Type B pancreatic cell (in vitro differentiated cells): Measurements from ENCODE around the gene DDX1. TPM values are rescaled to one million over a fixed set of nuclear protein-coding genes. Genes with fewer than 3 reads are reported as not detected.
A peak's percentile ranks its signal among the peaks of the same experiment; 100 is the strongest.

Experiments used
- DNase-seq: peaks from one replicate; pipeline ENCODE4 v3.0.0; 2021; ENCODE audit warnings: mixed read lengths; ENCODE audit not compliant: unreplicated experiment; ENCODE audit errors: extremely low spot score
- H3K27ac Mint-ChIP-seq: 2 replicates; pipeline ENCODE4 v1.8.0; 2021; ENCODE audit warnings: mild to moderate bottlenecking, mixed read lengths
- H3K27me3 Mint-ChIP-seq: 2 replicates; pipeline ENCODE4 v1.8.0; 2021; ENCODE audit warnings: mixed read lengths
- H3K36me3 Mint-ChIP-seq: 2 replicates; pipeline ENCODE4 v1.8.0; 2021; ENCODE audit warnings: mixed read lengths
- H3K4me1 Mint-ChIP-seq: one replicate; pipeline ENCODE4 v1.8.0; 2021; ENCODE audit warnings: mixed read lengths; ENCODE audit not compliant: unreplicated experiment
- H3K4me3 Mint-ChIP-seq: 2 replicates; pipeline ENCODE4 v1.8.0; 2021; ENCODE audit warnings: mild to moderate bottlenecking, mixed read lengths
- H3K9me3 Mint-ChIP-seq: 2 replicates; pipeline ENCODE4 v1.8.0; 2021; ENCODE audit warnings: mixed read lengths
- total RNA-seq: library from RNA; stranded (reverse); gene quantifications from 2 replicates; pipeline ENCODE4 v1.2.1, GENCODE V29; 2021; ENCODE audit warnings: low replicate concordance
- TF ChIP-seq, protein P1 (sequence below): fragments of 200-600 bp; sonication (generic); conservative IDR thresholded peaks from 2 replicates; pipeline ENCODE4 v1.5.0; 2021; ENCODE audit warnings: antibody characterized with exemption, mild to moderate bottlenecking

Gene DDX1
- total RNA-seq, 1 donor from 2014 or later: 111 TPM

DNA sequence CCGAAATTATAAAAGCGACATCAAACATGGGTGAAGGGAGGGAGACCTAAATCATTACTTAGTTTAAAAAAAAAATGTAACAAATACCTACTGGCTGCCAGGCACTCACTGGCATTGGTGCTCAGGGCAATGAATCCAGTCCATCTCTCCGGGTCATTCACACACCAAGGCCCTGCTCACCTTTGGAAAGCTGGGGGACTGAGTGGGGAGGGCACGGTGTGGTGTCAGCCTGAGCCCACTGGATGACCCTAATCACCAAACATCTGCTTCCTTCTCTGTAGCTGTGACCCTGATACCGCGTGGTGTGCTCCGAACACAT lies 336 bp upstream of the DDX1 start:
- TF ChIP-seq, protein P1, sequence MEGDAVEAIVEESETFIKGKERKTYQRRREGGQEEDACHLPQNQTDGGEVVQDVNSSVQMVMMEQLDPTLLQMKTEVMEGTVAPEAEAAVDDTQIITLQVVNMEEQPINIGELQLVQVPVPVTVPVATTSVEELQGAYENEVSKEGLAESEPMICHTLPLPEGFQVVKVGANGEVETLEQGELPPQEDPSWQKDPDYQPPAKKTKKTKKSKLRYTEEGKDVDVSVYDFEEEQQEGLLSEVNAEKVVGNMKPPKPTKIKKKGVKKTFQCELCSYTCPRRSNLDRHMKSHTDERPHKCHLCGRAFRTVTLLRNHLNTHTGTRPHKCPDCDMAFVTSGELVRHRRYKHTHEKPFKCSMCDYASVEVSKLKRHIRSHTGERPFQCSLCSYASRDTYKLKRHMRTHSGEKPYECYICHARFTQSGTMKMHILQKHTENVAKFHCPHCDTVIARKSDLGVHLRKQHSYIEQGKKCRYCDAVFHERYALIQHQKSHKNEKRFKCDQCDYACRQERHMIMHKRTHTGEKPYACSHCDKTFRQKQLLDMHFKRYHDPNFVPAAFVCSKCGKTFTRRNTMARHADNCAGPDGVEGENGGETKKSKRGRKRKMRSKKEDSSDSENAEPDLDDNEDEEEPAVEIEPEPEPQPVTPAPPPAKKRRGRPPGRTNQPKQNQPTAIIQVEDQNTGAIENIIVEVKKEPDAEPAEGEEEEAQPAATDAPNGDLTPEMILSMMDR: no peak
- Mint-ChIP-seq H3K4me3 (peak overlapping the region; percentile 94), H3K4me1 (peaks cover 21% of the 10 kb centered on the region), H3K27ac (peak overlapping the region; percentile 91), H3K36me3 (peaks cover 16% of the 10 kb centered on the region), H3K9me3 (no peaks in the 10 kb centered on the region), H3K27me3 (no peaks in the 10 kb centered on the region)
- DNase-seq: no peak

DNA sequence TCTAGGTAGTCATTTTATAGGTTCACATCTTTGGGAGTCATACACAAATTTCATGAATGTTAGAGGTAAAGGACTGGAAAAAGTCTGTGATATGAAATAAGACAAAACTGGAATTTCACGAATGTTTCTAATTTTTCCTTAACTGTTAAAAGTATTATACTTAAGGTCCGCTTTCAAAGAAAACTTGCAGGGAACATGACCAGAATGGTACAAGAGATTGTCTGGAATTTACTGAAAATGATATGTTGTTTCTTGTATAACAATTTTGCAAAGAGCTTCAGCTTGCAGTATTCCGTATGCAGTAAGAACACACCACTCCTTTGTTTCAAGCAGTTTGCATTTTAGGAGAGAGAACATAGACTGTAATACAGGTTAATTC lies 1.6 kb downstream of the DDX1 start:
- Mint-ChIP-seq H3K27me3 (no peaks in the 10 kb centered on the region), H3K27ac (peak overlapping the region; percentile 63), H3K4me3 (peak overlapping the region; percentile 94), H3K36me3 (peaks cover 27% of the 10 kb centered on the region), H3K9me3 (no peaks in the 10 kb centered on the region), H3K4me1 (peaks cover 21% of the 10 kb centered on the region)
- no peak for DNase-seq
- TF ChIP-seq, protein P1: no peak

DNA sequence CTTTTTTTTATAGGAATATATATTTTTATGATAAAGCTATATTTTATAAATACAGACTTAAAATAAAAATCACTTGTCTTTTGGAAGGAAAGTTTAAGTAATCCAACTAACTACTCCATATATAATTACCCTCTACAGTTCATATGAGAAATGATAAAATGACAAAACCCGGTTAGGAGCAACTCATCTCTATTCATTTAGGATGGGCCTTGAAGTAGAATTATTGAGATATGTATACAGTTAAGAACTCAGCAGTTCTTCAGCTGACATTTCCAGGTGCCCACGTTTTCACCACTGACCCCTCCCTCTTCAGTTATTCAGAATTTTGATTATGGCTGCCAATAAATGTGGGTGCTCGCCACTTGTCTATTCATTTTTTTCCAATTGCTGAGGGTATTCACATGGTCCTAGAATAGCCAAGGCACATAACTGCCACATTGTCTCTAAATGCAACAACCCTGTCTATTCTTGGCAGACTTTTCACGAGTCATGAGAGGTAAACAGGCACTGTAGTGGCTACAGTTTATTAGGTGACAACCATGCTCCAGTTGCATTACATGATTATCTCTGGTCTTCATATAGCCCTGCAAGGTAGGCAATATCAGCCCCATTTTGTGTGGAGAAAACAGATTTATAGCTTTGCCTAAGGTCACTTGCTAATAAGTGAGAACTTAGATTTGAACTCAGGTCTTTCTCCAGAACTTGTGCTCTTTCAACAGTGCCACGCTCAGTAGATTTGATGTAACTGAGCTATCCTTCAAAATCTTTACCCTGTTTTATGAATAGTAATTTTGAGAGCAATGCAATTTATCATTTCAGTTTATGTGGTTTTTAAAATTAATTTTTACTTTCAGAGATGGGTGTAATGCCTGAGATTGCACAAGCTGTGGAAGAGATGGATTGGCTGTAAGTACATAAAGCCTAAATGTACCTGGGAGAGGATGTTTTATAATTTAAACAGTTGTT lies 2.9 kb downstream of the DDX1 start:
- peak overlapping the region; percentile 20 for H3K4me3 Mint-ChIP-seq
- peaks cover 16% of the 10 kb centered on the region for H3K4me1 Mint-ChIP-seq
- TF ChIP-seq, protein P1: no peak
- no peak for DNase-seq
- H3K9me3 Mint-ChIP-seq: no peaks in the 10 kb centered on the region
- peaks cover 28% of the 10 kb centered on the region for H3K36me3 Mint-ChIP-seq
- H3K27ac Mint-ChIP-seq: no peak overlapping the region
- no peaks in the 10 kb centered on the region for H3K27me3 Mint-ChIP-seq

DNA sequence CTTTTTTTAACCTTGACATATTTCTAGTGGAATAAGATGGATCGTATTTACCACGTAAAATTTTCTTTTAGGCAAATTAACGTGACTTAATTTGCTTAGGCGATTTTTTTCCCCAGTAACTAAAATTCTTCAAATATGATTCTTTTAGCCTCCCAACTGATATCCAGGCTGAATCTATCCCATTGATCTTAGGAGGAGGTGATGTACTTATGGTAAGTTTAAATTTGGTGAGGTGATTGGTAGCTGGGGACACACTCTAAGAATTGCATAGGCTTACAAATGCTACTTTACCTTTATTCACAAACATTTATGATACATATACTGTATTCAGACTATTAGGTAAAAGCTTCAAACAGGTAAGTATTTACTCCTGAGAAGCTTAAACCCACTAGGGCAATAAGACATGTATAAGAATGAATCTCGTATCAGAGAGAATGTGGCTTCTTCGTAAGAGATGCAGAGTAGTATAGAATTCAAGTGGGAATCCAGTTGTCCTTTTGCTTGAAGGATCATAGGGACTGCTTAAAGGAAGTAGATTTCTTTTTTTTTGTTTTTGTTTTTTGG lies 3.8 kb downstream of the DDX1 start:
- H3K27me3 Mint-ChIP-seq: no peaks in the 10 kb centered on the region
- DNase-seq: no peak
- no peaks in the 10 kb centered on the region for H3K9me3 Mint-ChIP-seq
- H3K4me3 Mint-ChIP-seq: no peak overlapping the region
- H3K36me3 Mint-ChIP-seq: peaks cover 31% of the 10 kb centered on the region
- H3K4me1 Mint-ChIP-seq: peaks cover 16% of the 10 kb centered on the region
- TF ChIP-seq, protein P1: no peak
- H3K27ac Mint-ChIP-seq: no peak overlapping the region

DNA sequence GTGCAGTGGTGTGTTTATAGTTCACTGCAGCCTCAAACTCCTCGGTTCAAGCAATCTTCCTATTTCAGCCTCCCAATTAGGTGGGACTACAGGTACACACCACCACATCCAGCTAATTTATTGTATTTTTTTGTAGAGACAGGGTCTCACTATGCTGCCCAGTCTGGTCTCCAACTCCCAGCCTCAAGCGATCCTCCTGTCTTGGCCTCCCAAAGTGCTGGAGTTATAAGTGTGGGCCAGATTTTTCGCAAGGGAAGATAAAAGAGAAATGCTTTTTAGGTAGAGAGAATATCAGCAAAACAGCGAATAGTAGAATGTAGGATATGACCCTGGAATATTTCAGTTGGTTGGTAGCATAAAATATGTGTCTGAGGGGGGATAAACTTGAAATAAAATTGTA lies 4.3 kb downstream of the DDX1 start:
- H3K27ac Mint-ChIP-seq: no peak overlapping the region
- peaks cover 15% of the 10 kb centered on the region for H3K4me1 Mint-ChIP-seq
- no peaks in the 10 kb centered on the region for H3K27me3 Mint-ChIP-seq
- no peak overlapping the region for H3K4me3 Mint-ChIP-seq
- no peaks in the 10 kb centered on the region for H3K9me3 Mint-ChIP-seq
- no peak for DNase-seq
- TF ChIP-seq, protein P1: no peak
- H3K36me3 Mint-ChIP-seq: peaks cover 34% of the 10 kb centered on the region
